T-cell (primary cell): ENCODE measurements around the gene TF. TPM values are rescaled to one million over a fixed set of nuclear protein-coding genes. Genes with fewer than 3 reads are reported as not detected.

Experiments used
- ATAC-seq, 4 experiments: fragments of 200-7000 bp in 3 of 4; fragments of 150-1000 bp in 1 of 4; cut with Tn5 transposase; replicated peaks in 1 of 4; 1 replicate in 3 of 4; 2 replicates in 1 of 4; pipeline ENCODE4 v1.10.0; 2021; ENCODE audit warnings: moderate library complexity in 3 of 4, mild to moderate bottlenecking in 2 of 4, moderate number of reproducible peaks in 1 of 4
- CTCF ChIA-PET, 2 donors: fragments of 300-600 bp; sonication (Branson Sonifier 250); formaldehyde crosslinking; loops; one replicate each; lab custom pipeline; 2022; ENCODE audit warnings: antibody characterized with exemption in 2 of 2; lab: Charles Lee
- POLR2A ChIA-PET, 2 donors: fragments of 300-600 bp; sonication (Branson Sonifier 250); formaldehyde crosslinking; loops; one replicate each; lab custom pipeline; 2022; ENCODE audit warnings: antibody characterized with exemption in 2 of 2; lab: Charles Lee
- DNase-seq, 35 experiments: peaks; one replicate each; pipeline versions ENCODE4 v3.0.0 to v3.0.0-alpha.2; 2013 to 2023
- H3K27ac ChIP-seq: one replicate; pipeline ENCODE4 v1.5.1; 2013; ENCODE audit warnings: low read length
- H3K27me3 ChIP-seq, 2 experiments: replicated peaks in 1 of 2; 1 replicate in 1 of 2; 2 replicates in 1 of 2; pipeline versions ENCODE4 v1.6.1 to v1.7.0; 2013; ENCODE audit warnings: low read length in 1 of 2, mixed read lengths in 1 of 2; ENCODE audit not compliant: control insufficient read depth in 2 of 2, insufficient read depth in 2 of 2; ENCODE audit errors: extremely low read depth in 1 of 2
- H3K36me3 ChIP-seq, 2 donors: 1 replicate in 1 of 2; 2 replicates in 1 of 2; pipeline versions ENCODE4 v1.6.1 to v1.7.0; 2013; ENCODE audit warnings: low read length in 1 of 2; ENCODE audit not compliant: control insufficient read depth in 2 of 2, insufficient read depth in 1 of 2; ENCODE audit errors: extremely low read depth in 1 of 2
- H3K4me1 ChIP-seq, 2 experiments: 1 replicate in 1 of 2; 2 replicates in 1 of 2; pipeline versions ENCODE4 v1.6.1 to v1.7.0; 2013; ENCODE audit warnings: low read length in 2 of 2, mixed read lengths in 1 of 2; ENCODE audit not compliant: insufficient read depth in 2 of 2, control insufficient read depth in 1 of 2; ENCODE audit errors: extremely low read depth in 1 of 2
- H3K4me3 ChIP-seq, 2 donors: 1 replicate in 1 of 2; 2 replicates in 1 of 2; pipeline versions ENCODE4 v1.5.1 to v1.7.0; 2013; ENCODE audit warnings: mild to moderate bottlenecking in 2 of 2, low read length in 1 of 2, moderate library complexity in 1 of 2; ENCODE audit not compliant: control insufficient read depth in 1 of 2; ENCODE audit errors: extremely low read depth in 1 of 2
- H3K9me3 ChIP-seq: 2 replicates; pipeline ENCODE4 v1.7.0; 2013
- H3K27ac Mint-ChIP-seq, 2 donors: one replicate each; pipeline ENCODE4 v1.8.0; 2020 to 2021; ENCODE audit warnings: mild to moderate bottlenecking in 2 of 2, mixed read lengths in 2 of 2
- H3K27me3 Mint-ChIP-seq, 2 donors: one replicate each; pipeline ENCODE4 v1.8.0; 2021 to 2022; ENCODE audit warnings: mixed read lengths in 2 of 2
- H3K36me3 Mint-ChIP-seq: one replicate; pipeline ENCODE4 v1.8.0; 2021; ENCODE audit warnings: mixed read lengths
- H3K4me1 Mint-ChIP-seq, 3 donors: one replicate each; pipeline ENCODE4 v1.8.0; 2020 to 2022; ENCODE audit warnings: mixed read lengths in 3 of 3, mild to moderate bottlenecking in 1 of 3
- H3K4me3 Mint-ChIP-seq, 3 donors: one replicate each; pipeline ENCODE4 v1.8.0; 2020 to 2022; ENCODE audit warnings: mild to moderate bottlenecking in 3 of 3, mixed read lengths in 3 of 3, moderate library complexity in 3 of 3
- H3K9me3 Mint-ChIP-seq, 3 donors: one replicate each; pipeline ENCODE4 v1.8.0; 2020 to 2022; ENCODE audit warnings: mixed read lengths in 3 of 3
- WGBS: methylation state at CpG from one replicate; pipeline ENCODE4 v1.1.5; 2013; ENCODE audit warnings: missing lambda C conversion rate; ENCODE audit not compliant: insufficient coverage; 5-methylcytosine and 5-hydroxymethylcytosine counted together
- total RNA-seq, 35 experiments: library from RNA in 6 of 35; stranded (reverse) in 6 of 35; fragments of 120-200 nt in 1 of 35; gene quantifications; one replicate each; pipeline versions ENCODE4 v1.2.1 to v1.2.4 and lab custom pipeline; 2013 to 2026

Gene TF
- total RNA-seq, 5 donors from 2014 or later (not counting 1 experiment from before 2014, with no cell fraction given): 0.65 to 15.3 (median 9.8) TPM

DNA sequence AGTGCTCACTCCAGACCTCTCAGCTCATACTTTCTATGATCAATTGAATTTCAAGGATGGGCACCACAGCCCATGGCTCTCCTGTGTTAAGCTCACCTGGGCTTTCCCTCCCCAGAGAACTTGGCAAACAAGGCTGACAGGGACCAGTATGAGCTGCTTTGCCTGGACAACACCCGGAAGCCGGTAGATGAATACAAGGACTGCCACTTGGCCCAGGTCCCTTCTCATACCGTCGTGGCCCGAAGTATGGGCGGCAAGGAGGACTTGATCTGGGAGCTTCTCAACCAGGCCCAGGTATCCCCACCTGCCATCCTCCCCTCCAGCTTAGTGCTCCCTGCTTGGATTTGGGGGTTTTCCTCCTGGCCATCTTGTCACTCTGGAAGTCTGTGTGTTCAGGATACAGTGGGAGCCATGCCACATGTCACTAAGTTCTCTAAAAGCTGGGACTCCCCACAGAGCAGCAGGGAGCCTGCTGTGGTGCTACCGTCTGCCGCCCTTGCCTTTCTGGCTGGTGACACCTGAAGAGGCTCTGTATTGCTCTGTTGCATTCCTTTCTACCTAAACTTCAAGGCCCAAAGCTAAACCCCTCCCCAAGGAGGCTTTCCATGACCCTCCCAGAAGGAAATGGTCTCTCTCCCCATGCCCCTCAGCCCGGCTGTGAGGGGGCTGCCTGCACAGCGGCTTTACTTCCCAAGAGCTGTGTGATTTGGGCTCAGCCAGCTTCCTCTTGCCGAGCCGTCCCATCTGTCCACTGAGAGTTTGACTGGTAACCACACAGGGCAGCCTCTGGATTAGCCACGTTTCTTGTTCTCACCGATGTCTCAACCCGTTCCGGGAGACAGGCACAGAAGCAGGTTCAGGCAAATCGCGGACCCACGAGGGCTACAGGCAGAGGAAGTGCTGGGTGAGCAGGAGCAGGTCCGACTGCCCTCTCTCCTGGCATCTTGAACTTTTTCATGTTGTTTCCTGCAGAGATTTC, 10.8 kb downstream of the TF start:
- ChIA-PET CTCF (no interaction called here), POLR2A (no interaction called here)
- Mint-ChIP-seq H3K36me3 (no peaks in the 10 kb centered on the region), H3K27me3 (peaks cover 11 to 14% of the 10 kb centered on the region in 2 donors), H3K4me3 (no peak overlapping the region), H3K9me3 (no peaks in the 10 kb centered on the region), H3K27ac (no peak overlapping the region), H3K4me1 (no peaks in the 10 kb centered on the region)
- Histone ChIP-seq H3K27me3 (peaks cover 0 to 16% of the 10 kb centered on the region in 2 experiments), H3K27ac (no peak overlapping the region), H3K4me3 (no peak overlapping the region), H3K36me3 (no peaks in the 10 kb centered on the region), H3K4me1 (no peaks in the 10 kb centered on the region), H3K9me3 (no peaks in the 10 kb centered on the region)
- ATAC-seq (no peak), DNase-seq (no peak)
- 82% methylated on average over 15 of the region's 20 CpGs for WGBS

DNA sequence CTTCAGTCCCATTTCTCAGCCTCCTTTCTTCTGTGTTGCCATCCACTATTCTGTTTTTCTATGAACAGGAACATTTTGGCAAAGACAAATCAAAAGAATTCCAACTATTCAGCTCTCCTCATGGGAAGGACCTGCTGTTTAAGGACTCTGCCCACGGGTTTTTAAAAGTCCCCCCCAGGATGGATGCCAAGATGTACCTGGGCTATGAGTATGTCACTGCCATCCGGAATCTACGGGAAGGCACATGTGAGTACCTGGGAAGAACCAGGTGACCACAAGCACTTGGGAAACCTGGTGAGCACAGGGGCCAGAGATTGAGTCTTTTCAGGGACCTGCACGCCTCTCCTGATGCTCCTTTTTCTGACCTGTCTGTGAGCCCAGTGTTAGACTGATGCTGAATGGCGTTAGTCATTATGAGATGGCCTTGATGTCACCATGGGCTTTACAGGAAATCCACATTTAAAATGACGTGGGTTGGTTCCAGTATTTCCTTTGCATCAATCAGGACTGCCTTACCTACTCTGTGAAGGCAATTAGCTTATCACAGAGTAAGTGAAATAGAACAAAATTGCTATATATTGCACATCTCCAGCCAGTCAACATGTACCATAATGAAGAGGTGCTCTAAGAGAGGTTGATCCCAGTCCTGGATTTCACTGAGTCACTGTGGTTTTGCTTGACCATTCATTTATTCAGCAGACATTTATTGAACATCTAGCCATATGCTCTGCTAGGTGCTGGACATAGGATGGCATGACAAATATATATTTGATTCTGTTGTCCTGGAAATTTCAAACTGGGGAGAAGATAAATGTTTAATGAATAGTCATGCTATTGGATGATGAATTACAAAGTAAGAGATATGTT, 11.7 kb downstream of the TF start:
- CTCF ChIA-PET: no interaction called here
- H3K27me3 ChIP-seq: peaks cover 0 to 16% of the 10 kb centered on the region in 2 experiments
- Mint-ChIP-seq H3K27me3 (peaks cover 11 to 14% of the 10 kb centered on the region in 2 donors), H3K36me3 (no peaks in the 10 kb centered on the region), H3K9me3 (no peaks in the 10 kb centered on the region), H3K4me1 (no peaks in the 10 kb centered on the region), H3K27ac (no peak overlapping the region), H3K4me3 (peak overlapping the region in 1 of 3 donors; percentile 15)
- WGBS: 73% methylated on average over 5 of the region's 6 CpGs
- ATAC-seq (no peak), DNase-seq (no peak)
- no peaks in the 10 kb centered on the region for H3K9me3 ChIP-seq
- H3K4me1 ChIP-seq: no peaks in the 10 kb centered on the region
- no peaks in the 10 kb centered on the region for H3K36me3 ChIP-seq
- no peak overlapping the region for H3K27ac ChIP-seq
- H3K4me3 ChIP-seq: no peak overlapping the region
- POLR2A ChIA-PET: no interaction called here

DNA sequence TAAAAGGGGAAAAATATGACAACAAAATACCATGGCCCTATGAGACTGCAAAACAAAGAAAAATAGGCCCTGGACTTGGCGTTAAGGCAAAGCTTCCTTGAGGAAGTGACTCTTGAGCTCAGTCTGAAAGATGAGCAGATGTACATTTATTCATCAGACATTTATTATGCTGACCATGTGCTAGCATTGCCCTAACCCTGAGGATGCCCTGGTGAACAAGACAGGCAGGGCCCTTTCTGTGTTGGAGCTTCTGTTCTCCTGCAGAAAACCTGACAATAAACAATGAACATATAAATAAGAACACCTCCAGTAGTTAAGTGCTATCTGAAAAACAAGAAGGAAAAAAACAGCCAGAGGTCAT, 12.4 kb downstream of the TF start:
- H3K27ac Mint-ChIP-seq: no peak overlapping the region
- ChIA-PET CTCF (no interaction called here), POLR2A (no interaction called here)
- Histone ChIP-seq H3K36me3 (no peaks in the 10 kb centered on the region), H3K9me3 (no peaks in the 10 kb centered on the region), H3K27me3 (peaks cover 0 to 16% of the 10 kb centered on the region in 2 experiments), H3K4me3 (no peak overlapping the region), H3K4me1 (no peaks in the 10 kb centered on the region), H3K27ac (no peak overlapping the region)
- no peak overlapping the region for H3K4me3 Mint-ChIP-seq
- H3K36me3 Mint-ChIP-seq: no peaks in the 10 kb centered on the region
- no peaks in the 10 kb centered on the region for H3K4me1 Mint-ChIP-seq
- no peaks in the 10 kb centered on the region for H3K9me3 Mint-ChIP-seq
- DNase-seq: no peak
- ATAC-seq: no peak
- 67% methylated on average over 1 of the region's 1 CpG for WGBS
- H3K27me3 Mint-ChIP-seq: peaks cover 11 to 16% of the 10 kb centered on the region in 2 donors

DNA sequence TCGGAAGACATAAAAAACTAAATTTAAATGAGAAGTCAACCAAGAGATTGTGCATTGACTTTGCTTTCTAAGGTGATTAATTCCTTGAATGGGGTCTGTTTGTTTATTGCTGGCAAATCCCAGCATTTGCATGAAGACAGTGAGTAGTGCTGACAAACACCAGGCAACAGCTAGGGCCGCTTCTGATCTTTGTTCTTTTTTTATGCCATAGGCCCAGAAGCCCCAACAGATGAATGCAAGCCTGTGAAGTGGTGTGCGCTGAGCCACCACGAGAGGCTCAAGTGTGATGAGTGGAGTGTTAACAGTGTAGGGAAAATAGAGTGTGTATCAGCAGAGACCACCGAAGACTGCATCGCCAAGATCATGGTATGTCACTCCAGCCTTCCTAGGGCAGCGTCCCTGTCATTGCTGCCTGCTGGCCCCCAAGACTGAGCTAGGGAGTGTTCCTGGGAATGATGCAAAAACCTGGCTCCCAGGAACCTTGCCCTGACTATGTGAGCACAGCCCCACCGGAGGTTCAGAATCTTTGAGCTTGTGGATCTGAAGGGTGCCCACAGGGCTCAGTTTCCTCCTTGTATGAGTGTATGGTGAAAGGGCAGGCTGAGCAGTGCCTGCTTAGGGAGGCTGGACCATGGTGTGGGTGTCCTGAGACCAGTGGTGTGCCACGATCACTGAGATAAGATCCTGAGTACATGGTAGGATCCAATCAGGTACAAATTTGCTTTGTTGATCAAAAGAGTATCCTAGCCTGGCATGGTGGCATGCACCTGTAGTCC, 13.0 kb downstream of the TF start:
- ChIA-PET POLR2A (no interaction called here), CTCF (no interaction called here)
- 87% methylated on average over 9 of the region's 9 CpGs for whole genome bisulfite sequencing

DNA sequence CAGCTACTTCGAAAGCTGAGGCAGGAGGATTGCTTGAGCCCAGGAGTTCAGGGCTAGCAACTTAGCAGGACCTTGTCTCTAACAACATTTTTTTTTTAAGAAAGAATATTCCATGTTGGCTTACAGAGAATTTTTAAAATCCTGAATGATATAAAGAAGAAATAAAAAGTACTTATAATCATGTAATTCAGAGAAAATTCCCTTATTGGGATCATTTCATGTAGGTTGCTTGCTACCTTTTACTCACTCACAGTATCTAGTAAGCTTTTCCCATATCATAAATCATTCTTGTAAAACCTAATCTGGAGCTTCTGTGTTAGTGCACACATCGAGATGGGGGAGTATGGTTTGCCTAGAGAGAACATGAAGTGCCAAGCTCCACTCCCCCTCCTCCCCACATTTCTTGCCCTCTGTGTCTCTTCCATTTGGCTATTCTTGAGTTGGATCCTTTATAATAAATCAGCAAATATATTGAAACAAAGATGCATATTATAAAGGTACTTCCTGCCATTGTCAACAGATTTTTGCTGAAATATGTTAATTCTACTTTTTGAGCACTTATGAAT, 13.6 kb downstream of the TF start:
- H3K4me3 Mint-ChIP-seq: no peak overlapping the region
- POLR2A ChIA-PET: no interaction called here
- H3K27me3 Mint-ChIP-seq: peaks cover 16 to 27% of the 10 kb centered on the region in 2 donors
- H3K27ac Mint-ChIP-seq: no peak overlapping the region
- no peak for DNase-seq
- no peaks in the 10 kb centered on the region for H3K9me3 Mint-ChIP-seq
- H3K4me1 Mint-ChIP-seq: no peaks in the 10 kb centered on the region
- ATAC-seq: no peak
- Histone ChIP-seq H3K36me3 (no peaks in the 10 kb centered on the region), H3K9me3 (no peaks in the 10 kb centered on the region), H3K4me1 (no peaks in the 10 kb centered on the region), H3K27ac (no peak overlapping the region), H3K27me3 (peaks cover 0 to 13% of the 10 kb centered on the region in 2 experiments), H3K4me3 (no peak overlapping the region)
- 80% methylated on average over 1 of the region's 2 CpGs for WGBS
- no peaks in the 10 kb centered on the region for H3K36me3 Mint-ChIP-seq
- CTCF ChIA-PET: no interaction called here

More for the DNA sequence above, 13.0 kb downstream of the TF start:
- no peaks in the 10 kb centered on the region for H3K4me1 Mint-ChIP-seq
- Histone ChIP-seq H3K36me3 (no peaks in the 10 kb centered on the region), H3K4me1 (no peaks in the 10 kb centered on the region), H3K9me3 (no peaks in the 10 kb centered on the region), H3K4me3 (no peak overlapping the region), H3K27ac (no peak overlapping the region), H3K27me3 (peaks cover 0 to 13% of the 10 kb centered on the region in 2 experiments)
- no peaks in the 10 kb centered on the region for H3K36me3 Mint-ChIP-seq
- peaks cover 16 to 22% of the 10 kb centered on the region in 2 donors for H3K27me3 Mint-ChIP-seq
- no peaks in the 10 kb centered on the region for H3K9me3 Mint-ChIP-seq
- ATAC-seq: no peak
- H3K4me3 Mint-ChIP-seq: no peak overlapping the region
- H3K27ac Mint-ChIP-seq: no peak overlapping the region
- no peak for DNase-seq

DNA sequence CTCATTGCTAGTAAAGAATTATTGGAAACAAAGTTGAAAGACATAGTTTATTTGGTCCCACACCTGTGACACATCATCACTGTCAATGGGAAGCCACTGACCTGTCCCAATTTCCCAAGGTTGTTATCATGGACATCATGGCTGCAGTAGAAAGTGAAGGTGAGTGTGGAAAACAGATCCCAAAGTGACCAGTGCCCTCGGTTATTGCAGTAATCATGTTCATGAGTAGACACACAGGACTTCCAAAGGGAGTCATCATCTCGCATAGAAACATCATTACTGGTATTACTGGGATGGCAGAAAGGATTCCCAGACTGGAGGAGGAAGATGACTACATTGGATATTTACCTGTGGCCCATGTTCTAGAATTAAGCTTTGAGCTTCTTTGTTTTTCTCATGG, 14.7 kb downstream of the TF start:
- POLR2A ChIA-PET: no interaction called here
- Mint-ChIP-seq H3K4me1 (no peaks in the 10 kb centered on the region), H3K27ac (no peak overlapping the region), H3K4me3 (no peak overlapping the region), H3K9me3 (no peaks in the 10 kb centered on the region), H3K27me3 (peaks cover 16 to 32% of the 10 kb centered on the region in 2 donors), H3K36me3 (no peaks in the 10 kb centered on the region)
- Histone ChIP-seq H3K27ac (no peak overlapping the region), H3K4me1 (no peaks in the 10 kb centered on the region), H3K4me3 (no peak overlapping the region), H3K36me3 (no peaks in the 10 kb centered on the region), H3K9me3 (no peaks in the 10 kb centered on the region), H3K27me3 (peaks cover 0 to 13% of the 10 kb centered on the region in 2 experiments)
- ATAC-seq: no peak
- WGBS: 94% methylated on average over 2 of the region's 2 CpGs
- CTCF ChIA-PET: no interaction called here
- no peak for DNase-seq
